CD14-positive monocyte (primary cell): ENCODE results near the gene FOXQ1. TPM values are rescaled to one million over a fixed set of nuclear protein-coding genes. Genes with fewer than 3 reads are reported as not detected.
A peak's percentile ranks its signal among the peaks of the same experiment; 100 is the strongest.

ENCODE experiments used
- DNase-seq, 3 donors: peaks; one replicate each; pipeline ENCODE4 v3.0.0-alpha.2; 2011 to 2022
- H2AFZ ChIP-seq: 2 replicates; pipeline ENCODE4 v1.6.0; 2012; ENCODE audit warnings: mild to moderate bottlenecking, low read depth, low read length, inconsistent platforms; ENCODE audit not compliant: insufficient read depth, poor library complexity, severe bottlenecking
- H3K27ac ChIP-seq, 2 donors: 1 replicate in 1 of 2; 2 replicates in 1 of 2; pipeline ENCODE4 v1.5.1; 2012 to 2013; ENCODE audit warnings: low read length in 2 of 2, control low read depth in 1 of 2, inconsistent platforms in 1 of 2, low read depth in 1 of 2, mild to moderate bottlenecking in 1 of 2
- H3K27me3 ChIP-seq, 2 donors: one replicate each; pipeline versions ENCODE4 v1.6.0 to v1.6.1; 2011 to 2013; ENCODE audit warnings: low read length in 2 of 2; ENCODE audit not compliant: control insufficient read depth in 2 of 2, insufficient read depth in 2 of 2
- H3K36me3 ChIP-seq, 2 donors: replicated peaks in 1 of 2; 1 replicate in 1 of 2; 2 replicates in 1 of 2; pipeline versions ENCODE4 v1.5.1 to v1.6.1; 2012 to 2013; ENCODE audit warnings: low read length in 2 of 2, control low read depth in 1 of 2, inconsistent platforms in 1 of 2, mild to moderate bottlenecking in 1 of 2; ENCODE audit not compliant: insufficient read depth in 2 of 2, control insufficient read depth in 1 of 2
- H3K4me1 ChIP-seq, 2 donors: 1 replicate in 1 of 2; 2 replicates in 1 of 2; pipeline versions ENCODE4 v1.5.1 to v1.6.1; 2012 to 2013; ENCODE audit warnings: low read length in 2 of 2, control low read depth in 1 of 2, inconsistent platforms in 1 of 2, mild to moderate bottlenecking in 1 of 2, moderate library complexity in 1 of 2; ENCODE audit not compliant: insufficient read depth in 2 of 2, control insufficient read depth in 1 of 2
- H3K4me2 ChIP-seq: replicated peaks from 2 replicates; pipeline ENCODE3; 2012; ENCODE audit warnings: low read length, moderate library complexity, mild to moderate bottlenecking; ENCODE audit not compliant: poor library complexity, severe bottlenecking; ENCODE audit errors: extremely low read depth
- H3K4me3 ChIP-seq, 3 experiments: fragments of 200-600 bp in 1 of 3; sonication (generic) in 1 of 3; replicated peaks in 1 of 3; 1 replicate in 2 of 3; 2 replicates in 1 of 3; pipeline ENCODE4 v1.5.1; 2011 to 2013; ENCODE audit warnings: low read length in 3 of 3, mild to moderate bottlenecking in 3 of 3, control low read depth in 2 of 3, low read depth in 2 of 3, inconsistent platforms in 1 of 3, moderate library complexity in 1 of 3
- H3K79me2 ChIP-seq: 2 replicates; pipeline ENCODE4 v1.6.0; 2012; ENCODE audit warnings: mild to moderate bottlenecking, control low read depth, inconsistent platforms, low read length, moderate library complexity; ENCODE audit not compliant: insufficient read depth
- H3K9ac ChIP-seq: 2 replicates; pipeline ENCODE4 v1.6.0; 2017; ENCODE audit warnings: low read length, mild to moderate bottlenecking; ENCODE audit not compliant: insufficient read depth, poor library complexity, severe bottlenecking
- H3K9me3 ChIP-seq, 2 donors: replicated peaks in 1 of 2; 1 replicate in 1 of 2; 2 replicates in 1 of 2; pipeline versions ENCODE4 v1.5.1 to v1.6.1; 2012 to 2013; ENCODE audit warnings: low read length in 2 of 2, control low read depth in 1 of 2; ENCODE audit not compliant: control insufficient read depth in 1 of 2, insufficient read depth in 1 of 2
- H4K20me1 ChIP-seq: 2 replicates; pipeline ENCODE4 v1.6.0; 2012; ENCODE audit warnings: mild to moderate bottlenecking, low read length, control low read depth, moderate library complexity; ENCODE audit not compliant: insufficient read depth
- H3K27ac Mint-ChIP-seq, 7 donors: one replicate each; pipeline ENCODE4 v1.8.0; 2020; ENCODE audit warnings: mild to moderate bottlenecking in 7 of 7, mixed read lengths in 7 of 7, moderate library complexity in 6 of 7, inconsistent platforms in 2 of 7
- H3K27me3 Mint-ChIP-seq, 3 donors: one replicate each; pipeline ENCODE4 v1.8.0; 2021 to 2022; ENCODE audit warnings: low read depth in 3 of 3, mild to moderate bottlenecking in 3 of 3, mixed read lengths in 3 of 3, moderate library complexity in 3 of 3, inconsistent platforms in 1 of 3
- H3K36me3 Mint-ChIP-seq, 2 donors: one replicate each; pipeline ENCODE4 v1.8.0; 2020; ENCODE audit warnings: mixed read lengths in 2 of 2, inconsistent platforms in 1 of 2, mild to moderate bottlenecking in 1 of 2
- H3K4me1 Mint-ChIP-seq: one replicate; pipeline ENCODE4 v1.8.0; 2020; ENCODE audit warnings: mild to moderate bottlenecking, mixed read lengths
- H3K4me3 Mint-ChIP-seq, 2 donors: one replicate each; pipeline ENCODE4 v1.8.0; 2020; ENCODE audit warnings: mild to moderate bottlenecking in 2 of 2, mixed read lengths in 2 of 2, moderate library complexity in 1 of 2
- H3K9me3 Mint-ChIP-seq, 7 donors: one replicate each; pipeline ENCODE4 v1.8.0; 2020 to 2022; ENCODE audit warnings: mixed read lengths in 7 of 7, mild to moderate bottlenecking in 6 of 7, moderate library complexity in 6 of 7, inconsistent platforms in 2 of 7
- WGBS: methylation state at CpG from one replicate; pipeline ENCODE4 v1.1.5; 2013; ENCODE audit warnings: missing lambda C conversion rate; ENCODE audit not compliant: insufficient coverage; 5-methylcytosine and 5-hydroxymethylcytosine counted together
- intact Hi-C, 2 donors: fragments of 100-400 bp; cut with micrococcal nuclease; formaldehyde crosslinking; loops; one replicate each; pipeline versions ENCODE4 v1.15.0 to v1.15.1; 2023
- polyA plus RNA-seq, 3 donors: library from polyadenylated mRNA; depleted of rRNA in 1 of 3; unstranded in 2 of 3; stranded (reverse) in 1 of 3; fragments of 300-500 nt in 2 of 3; fragments of >200 nt in 1 of 3; fragmentation: Illumina TruSeq in 2 of 3; gene quantifications; 1 replicate in 2 of 3; 2 replicates in 1 of 3; pipeline ENCODE4 v1.2.3, GENCODE V29; 2012 to 2021
- TF ChIP-seq, protein P1 (sequence below): fragments of 200-600 bp; IDR thresholded peaks from one replicate; pipeline ENCODE4 v1.8.0; 2022; ENCODE audit warnings: antibody characterized with exemption, mild to moderate bottlenecking

Gene FOXQ1
- polyA plus RNA-seq, 3 donors = 0.11 TPM; not detected in 2

GRCh38 chr6:1329708-1330107 lies 17.8 kb downstream of the FOXQ1 start:
- peaks cover 0 to 5% of the 10 kb centered on the region in 2 donors for H3K9me3 ChIP-seq
- H4K20me1 ChIP-seq = no peaks in the 10 kb centered on the region
- Mint-ChIP-seq H3K9me3 (peaks cover 8 to 17% (median 12%) of the 10 kb centered on the region in 7 donors), H3K36me3 (no peaks in the 10 kb centered on the region), H3K4me1 (no peaks in the 10 kb centered on the region), H3K27ac (no peak overlapping the region), H3K27me3 (peaks cover 17 to 43% (median 22%) of the 10 kb centered on the region in 3 donors), H3K4me3 (no peak overlapping the region)
- H3K9ac ChIP-seq = no peak overlapping the region
- no peak overlapping the region for H3K4me2 ChIP-seq
- peaks cover 4 to 11% of the 10 kb centered on the region in 2 donors for H3K27me3 ChIP-seq
- TF ChIP-seq, protein P1, sequence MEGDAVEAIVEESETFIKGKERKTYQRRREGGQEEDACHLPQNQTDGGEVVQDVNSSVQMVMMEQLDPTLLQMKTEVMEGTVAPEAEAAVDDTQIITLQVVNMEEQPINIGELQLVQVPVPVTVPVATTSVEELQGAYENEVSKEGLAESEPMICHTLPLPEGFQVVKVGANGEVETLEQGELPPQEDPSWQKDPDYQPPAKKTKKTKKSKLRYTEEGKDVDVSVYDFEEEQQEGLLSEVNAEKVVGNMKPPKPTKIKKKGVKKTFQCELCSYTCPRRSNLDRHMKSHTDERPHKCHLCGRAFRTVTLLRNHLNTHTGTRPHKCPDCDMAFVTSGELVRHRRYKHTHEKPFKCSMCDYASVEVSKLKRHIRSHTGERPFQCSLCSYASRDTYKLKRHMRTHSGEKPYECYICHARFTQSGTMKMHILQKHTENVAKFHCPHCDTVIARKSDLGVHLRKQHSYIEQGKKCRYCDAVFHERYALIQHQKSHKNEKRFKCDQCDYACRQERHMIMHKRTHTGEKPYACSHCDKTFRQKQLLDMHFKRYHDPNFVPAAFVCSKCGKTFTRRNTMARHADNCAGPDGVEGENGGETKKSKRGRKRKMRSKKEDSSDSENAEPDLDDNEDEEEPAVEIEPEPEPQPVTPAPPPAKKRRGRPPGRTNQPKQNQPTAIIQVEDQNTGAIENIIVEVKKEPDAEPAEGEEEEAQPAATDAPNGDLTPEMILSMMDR = no peak
- intact Hi-C loops = no loop called here
- no peak overlapping the region for H3K27ac ChIP-seq
- H3K36me3 ChIP-seq = no peaks in the 10 kb centered on the region
- no peak overlapping the region for H2AFZ ChIP-seq
- no peak overlapping the region for H3K4me3 ChIP-seq
- no peaks in the 10 kb centered on the region for H3K4me1 ChIP-seq
- no peaks in the 10 kb centered on the region for H3K79me2 ChIP-seq
- DNase-seq = no peak

DNA sequence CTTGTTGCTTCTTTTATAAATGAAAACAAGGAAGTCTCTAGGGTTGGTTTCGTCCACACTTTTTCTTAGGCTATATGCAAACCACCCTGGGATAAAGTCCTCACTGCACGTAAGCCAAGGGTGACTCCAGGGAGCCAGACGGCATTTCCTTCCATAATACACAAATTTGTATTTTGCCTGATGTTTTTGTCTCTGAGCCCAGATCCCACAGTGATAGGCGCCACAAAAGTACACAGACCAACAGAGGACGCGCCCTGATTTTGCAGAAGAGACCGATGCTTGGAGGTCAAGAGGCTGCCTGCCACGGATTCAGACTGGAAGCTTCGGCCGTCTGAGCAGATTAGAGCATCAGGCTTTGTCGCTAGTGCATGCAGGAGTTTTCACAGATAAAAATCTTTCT lies 22.8 kb downstream of the FOXQ1 start:
- Histone ChIP-seq H2AFZ (no peak overlapping the region), H3K79me2 (no peaks in the 10 kb centered on the region), H3K27me3 (peaks cover 2 to 5% of the 10 kb centered on the region in 2 donors), H3K36me3 (no peaks in the 10 kb centered on the region), H3K4me1 (no peaks in the 10 kb centered on the region), H3K9ac (no peak overlapping the region), H3K4me2 (no peak overlapping the region), H4K20me1 (no peaks in the 10 kb centered on the region), H3K9me3 (peaks cover 0 to 5% of the 10 kb centered on the region in 2 donors), H3K27ac (no peak overlapping the region), H3K4me3 (no peak overlapping the region)
- WGBS = 77% methylated on average over 8 of the region's 11 CpGs
- no peak for DNase-seq
- Mint-ChIP-seq H3K4me3 (peak overlapping the region in 1 of 2 donors; percentile 16), H3K36me3 (no peaks in the 10 kb centered on the region), H3K27ac (no peak overlapping the region), H3K9me3 (peaks cover 5 to 16% (median 9%) of the 10 kb centered on the region in 7 donors), H3K4me1 (no peaks in the 10 kb centered on the region), H3K27me3 (peaks cover 13 to 29% (median 22%) of the 10 kb centered on the region in 3 donors)
- intact Hi-C loops = no loop called here
- TF ChIP-seq, protein P1 = no peak
